ENCODE measurements around the gene ADRB2. TPM values are rescaled to one million over a fixed set of nuclear protein-coding genes. Genes with fewer than 3 reads are reported as not detected.

Gene ADRB2
- total and polyA plus RNA-seq, 10 of the 15 experiments (the other 5 are each of a cell fraction or from before 2014, with no cell fraction given): 0.03 to 0.34 (median 0.18) TPM; not detected in 1

GRCh38 chr5:148816782-148817181, 9.6 kb upstream of the ADRB2 start:
- WGBS (ENCODE audit: insufficient coverage, insufficient replicate concordance, low lambda C conversion rate, missing lambda C conversion rate): 92% methylated on average over 1 of the region's 1 CpG
- no peak overlapping the region for H3K9ac ChIP-seq (ENCODE audit: control insufficient read depth, insufficient read depth, low read length)
- no peak overlapping the region for H3K4me2 ChIP-seq (ENCODE audit: control insufficient read depth, insufficient read depth)
- ATAC-seq (no peak), DNase-seq (ENCODE audit: low read depth, low spot score) (no peak), FAIRE-seq (no peak)
- no peak overlapping the region for H3K4me3 ChIP-seq
- no peak overlapping the region; the same call in 1 of the 2 replicates for H2AFZ ChIP-seq (ENCODE audit: control insufficient read depth, low read depth, low read length)
- no peaks in the 10 kb centered on the region for H3K79me2 ChIP-seq (ENCODE audit: control insufficient read depth, insufficient read depth, low read length)
- RAD21 ChIA-PET (ENCODE audit: unreplicated experiment): no interaction called here
- BruUV-seq (replicated peaks): no TSS peak
- TF ChIP-seq PAX8 (IDR thresholded peaks at IDR 0.05) (no peak), USF1 (IDR thresholded peaks at IDR 0.05; ENCODE audit: borderline replicate concordance, extremely low read length, insufficient read depth, low read depth, low read length) (no peak), NRF1 (conservative IDR thresholded peaks at IDR 0.05; ENCODE audit: low read depth, low read length) (no peak), BCL3 (IDR thresholded peaks at IDR 0.05; ENCODE audit: borderline replicate concordance, insufficient read depth, low read depth, low read length, poor library complexity, severe bottlenecking) (no peak), CBX3 (IDR thresholded peaks at IDR 0.05; ENCODE audit: borderline replicate concordance, low read depth) (no peak), CHD1 (IDR thresholded peaks at IDR 0.05; ENCODE audit: low read depth, low read length) (no peak), SRF (IDR thresholded peaks at IDR 0.05; ENCODE audit: low read depth in 2 of 2, low read length in 2 of 2) (no peak), RBBP5 (conservative IDR thresholded peaks at IDR 0.05) (no peak), WRNIP1 (IDR thresholded peaks at IDR 0.05; ENCODE audit: borderline replicate concordance, low read depth, low read length) (no peak), RCOR1 (conservative IDR thresholded peaks at IDR 0.05; ENCODE audit: low read depth, low read length) (no peak), JUND (IDR thresholded peaks at IDR 0.05; ENCODE audit: low read depth, low read length) (no peak), USF2 (IDR thresholded peaks at IDR 0.05; ENCODE audit: borderline replicate concordance, low read depth, low read length) (no peak), JUNB (IDR thresholded peaks at IDR 0.05) (no peak), EED (IDR thresholded peaks at IDR 0.05; ENCODE audit: low read depth) (no peak), SIX5 (IDR thresholded peaks at IDR 0.05; ENCODE audit: low read depth, low read length, severe bottlenecking) (no peak), RAD21 (IDR thresholded peaks at IDR 0.05; ENCODE audit: insufficient read depth, low read depth, low read length) (no peak)
- no peaks in the 10 kb centered on the region for H4K20me1 ChIP-seq (ENCODE audit: control insufficient read depth, insufficient read depth)
- H3K27me3 ChIP-seq (replicated peaks in 1 of 2; ENCODE audit: control insufficient read depth in 2 of 2, insufficient read depth in 2 of 2, low read length in 1 of 2): no peaks in the 10 kb centered on the region
- H3K36me3 ChIP-seq (ENCODE audit: control insufficient read depth in 2 of 2, insufficient read depth in 2 of 2, low read length in 1 of 2): no peaks in the 10 kb centered on the region
- no peaks in the 10 kb centered on the region for H3K9me3 ChIP-seq (replicated peaks; ENCODE audit: control insufficient read depth, insufficient read depth, low read length)
- CTCF ChIA-PET: interaction anchor here (1.6 to 1.9 kb wide), 2 partner anchors 75 to 84 kb away, joined by 4 to 5 read pairs; no protein-coding TSS in a partner anchor
- in situ Hi-C loops (cut with MboI): no loop called here
- SMC1A ChIA-PET (ENCODE audit: uncharacterized antibody, unreplicated experiment): interaction anchor here (0.9 kb wide), 1 partner anchor 73 kb away, joined by 3 read pairs; no protein-coding TSS in a partner anchor
- H3K4me1 ChIP-seq (ENCODE audit: control insufficient read depth, insufficient read depth, low read length): peaks cover 5% of the 10 kb centered on the region
- POLR2A ChIA-PET: no interaction called here
- no peak overlapping the region for H3K27ac ChIP-seq (ENCODE audit: control insufficient read depth, insufficient read depth)
- intact Hi-C loops (cut with micrococcal nuclease; ENCODE audit: unreplicated experiment): no loop called here

All from GM12878 (cell line).